GM04504 (cell line): ENCODE measurements around the gene OCIAD2.
"Not testable (repeated sequence)": the region's sequence is repeated elsewhere in the genome, so short reads cannot be mapped to it uniquely, and the experiment has no call there.

Source experiments
- DNase-seq: peaks from one replicate; pipeline ENCODE4 v3.0.0-alpha.2; 2012; ENCODE audit warnings: low read depth

OCIAD2 gene

DNA sequence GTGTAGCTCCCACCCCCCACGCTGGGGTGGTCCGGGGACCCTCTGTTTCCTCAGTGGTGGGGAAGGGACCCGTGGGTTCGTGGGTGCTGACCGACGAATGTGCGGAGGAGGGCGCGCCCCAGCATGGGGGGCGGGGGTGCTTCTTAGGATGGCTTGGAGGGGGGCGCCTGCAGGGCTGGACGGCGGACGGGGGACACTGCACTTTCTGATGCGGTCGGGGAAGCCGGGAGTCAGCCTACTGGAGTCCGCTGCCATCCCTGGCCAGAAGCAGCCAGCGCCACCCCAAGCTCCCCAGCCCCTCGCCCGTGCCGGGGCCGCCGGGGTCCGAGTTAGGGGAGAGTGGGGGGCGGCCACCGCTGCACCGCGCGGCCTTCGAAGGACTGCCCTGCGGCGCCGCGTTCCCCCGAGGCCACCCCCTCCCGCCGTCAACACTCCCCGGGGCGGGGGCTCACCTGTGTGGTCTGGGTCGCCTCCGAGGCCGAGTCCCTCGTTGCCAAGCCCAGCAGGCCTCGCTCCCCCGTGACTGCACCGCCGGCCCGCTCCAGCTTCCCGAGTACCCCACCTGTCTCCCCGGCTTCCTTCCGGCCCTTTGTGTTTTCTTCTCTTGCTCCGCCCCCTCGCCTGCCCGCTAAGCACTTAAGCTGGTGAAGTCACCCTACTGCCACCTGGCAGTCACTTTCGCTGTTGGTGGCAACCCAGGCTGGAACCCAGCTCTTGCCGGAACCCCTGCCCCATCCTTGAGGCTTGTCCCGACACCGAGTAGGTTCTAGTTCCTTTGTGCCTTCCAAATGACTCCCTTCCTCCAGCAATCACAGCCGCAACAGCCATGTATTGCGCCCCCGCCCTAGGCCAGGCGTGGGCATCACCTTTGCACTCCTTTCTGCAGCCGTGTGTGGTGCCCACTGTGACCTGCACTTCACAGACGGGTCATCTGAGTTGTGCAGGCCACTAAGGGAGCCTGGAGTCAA, at the start of gene OCIAD2:
Gene OCIAD2 (minus strand): TSS at position 569 of the 968 bp plus-strand sequence. CDS start 2,225 bp downstream, outside the sequence.
- no peak for DNase-seq

GRCh38 chr4:48954314-48954713, 47.7 kb upstream of the OCIAD2 start:
- no peak for DNase-seq

GRCh38 chr4:48949518-48950219, 43.1 kb upstream of the OCIAD2 start:
- DNase-seq = peak; percentile 80

DNA sequence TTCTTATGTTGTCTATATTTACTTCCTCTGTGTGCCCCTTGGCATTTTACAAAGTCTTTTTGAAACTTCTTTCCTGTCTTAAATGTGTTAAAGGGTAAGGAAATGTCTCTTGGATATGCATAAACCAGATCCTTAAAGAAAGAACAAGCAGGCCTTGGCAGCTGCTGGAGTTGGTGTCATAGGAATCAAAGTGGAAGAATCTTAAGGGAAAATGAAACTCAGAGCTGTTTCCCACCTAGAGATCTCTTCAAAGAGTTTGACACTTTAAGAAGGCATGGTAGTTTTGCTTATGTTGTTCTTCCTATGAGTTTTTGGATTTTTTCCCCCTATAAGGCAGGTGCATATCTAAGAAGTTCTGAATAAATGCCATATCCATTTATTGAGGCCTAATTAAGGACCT, 42.5 kb upstream of the OCIAD2 start:
- DNase-seq = no peak

DNA sequence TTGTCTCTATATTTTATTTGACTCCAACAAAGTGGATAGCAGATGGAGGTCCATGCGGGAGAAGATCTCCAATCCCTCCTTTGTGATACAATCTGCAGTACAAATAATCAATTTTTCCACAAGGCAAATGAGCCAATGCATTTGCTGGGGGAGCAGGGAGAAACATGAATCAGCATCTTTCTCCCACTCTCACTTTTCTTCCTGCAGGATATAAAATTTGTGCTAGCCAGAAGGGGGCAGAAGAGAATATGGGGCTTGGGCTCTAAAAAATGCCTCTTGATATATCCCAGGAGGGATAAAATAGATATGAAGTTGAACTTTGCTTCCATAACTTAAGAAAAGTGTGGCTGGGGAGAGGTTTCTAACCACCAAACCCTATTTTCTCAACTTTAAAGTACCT, 41.2 kb upstream of the OCIAD2 start:
- DNase-seq = no peak

DNA sequence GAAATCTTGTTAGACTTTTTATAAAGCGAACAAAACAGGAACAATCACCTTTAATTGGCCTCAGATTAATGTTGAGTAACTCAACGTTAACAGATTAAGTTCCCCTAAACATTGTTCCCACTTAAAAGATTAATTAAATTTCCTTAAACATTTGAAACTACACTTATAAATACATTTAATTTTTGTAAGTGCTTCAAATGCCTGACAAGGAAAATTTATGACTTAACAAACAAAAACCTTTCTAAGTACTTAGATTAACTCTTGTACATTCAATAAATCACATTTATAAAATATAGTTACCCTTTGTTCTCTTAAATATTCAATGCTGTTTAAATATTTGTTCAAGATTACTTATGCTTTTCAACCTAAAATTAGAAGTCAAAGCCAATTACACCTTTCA, 39.4 kb upstream of the OCIAD2 start:
- no peak for DNase-seq

DNA sequence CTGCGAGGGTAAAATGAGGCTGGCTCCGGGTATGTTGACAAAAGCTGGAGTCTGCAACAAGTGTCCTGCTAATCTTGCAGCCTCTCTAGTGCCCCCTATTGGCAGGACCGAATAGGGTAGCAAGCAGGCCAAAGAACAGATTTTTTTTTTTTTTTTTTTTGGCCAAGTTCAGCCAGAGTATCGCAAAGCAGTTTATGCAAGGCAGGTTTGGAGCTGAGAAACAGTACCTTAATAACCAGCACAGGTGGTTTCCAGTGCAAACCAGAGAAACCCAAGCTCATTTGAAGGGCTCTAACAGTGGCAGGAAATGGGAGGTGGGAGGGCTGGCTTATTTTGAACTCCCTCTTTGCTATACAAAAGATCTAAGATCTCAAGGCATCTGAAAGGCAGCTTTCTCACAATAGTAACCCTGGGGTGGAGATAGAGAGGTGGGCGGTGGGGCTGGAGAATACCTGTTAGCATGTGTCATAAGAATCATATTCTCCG, 38.2 kb upstream of the OCIAD2 start:
- no peak for DNase-seq

DNA sequence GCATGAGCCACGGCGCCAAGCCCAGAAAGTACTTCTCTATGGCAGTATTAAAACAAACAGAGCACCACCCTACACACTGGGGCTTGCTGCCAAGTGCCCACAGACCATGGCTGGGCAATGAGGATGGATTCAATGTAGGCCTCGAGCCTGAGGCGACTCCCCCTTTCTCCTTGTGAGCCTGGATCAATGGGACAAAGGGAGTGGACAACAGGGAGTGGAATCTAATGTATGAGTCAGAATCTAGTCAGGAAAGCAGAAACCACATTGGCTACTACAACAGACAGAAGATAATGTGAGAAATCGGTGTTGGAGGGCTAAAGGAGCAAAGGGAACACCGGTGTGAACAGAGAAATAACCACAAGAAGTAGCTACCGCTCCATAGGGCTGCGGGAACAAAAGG, 37.7 kb upstream of the OCIAD2 start:
- no peak for DNase-seq

DNA sequence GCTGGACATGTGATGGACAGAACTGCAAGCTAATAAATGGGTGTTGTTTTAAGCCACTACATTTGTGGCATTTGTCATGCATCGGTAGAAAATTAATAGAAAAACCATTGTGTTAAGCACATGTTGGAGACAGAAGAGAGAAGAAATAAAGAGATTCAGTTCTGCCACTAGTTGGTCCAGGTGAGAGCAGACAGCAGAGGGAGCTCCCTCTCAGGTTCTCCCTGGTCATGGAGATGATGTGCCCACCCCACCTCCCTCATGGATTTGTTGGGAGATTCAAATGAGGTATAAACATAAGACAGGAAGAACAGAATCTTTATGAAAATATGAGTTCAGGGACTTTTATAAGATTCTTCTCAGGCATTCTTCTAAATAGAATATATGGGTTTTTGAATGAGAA, 36.8 kb upstream of the OCIAD2 start:
- DNase-seq = no peak

DNA sequence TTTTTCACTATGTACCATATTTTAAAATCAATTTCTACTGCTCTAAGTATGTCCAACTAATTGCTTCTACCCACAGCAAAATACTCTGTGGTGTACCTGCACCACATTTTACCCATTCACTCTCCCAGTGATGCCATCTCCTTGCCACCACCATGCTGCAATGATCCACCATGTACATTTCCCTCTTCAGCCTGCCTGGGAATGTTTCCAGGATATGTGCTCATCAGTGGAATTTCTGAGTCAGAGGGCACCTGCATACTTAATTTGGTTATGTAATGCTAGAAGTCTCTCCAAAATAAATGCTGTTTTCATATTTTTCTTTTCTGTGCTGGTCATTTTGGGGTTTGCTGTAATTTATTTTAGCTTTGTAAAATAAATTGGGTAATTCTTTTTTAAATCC, 33.2 kb upstream of the OCIAD2 start:
- peak; percentile 47 for DNase-seq

DNA sequence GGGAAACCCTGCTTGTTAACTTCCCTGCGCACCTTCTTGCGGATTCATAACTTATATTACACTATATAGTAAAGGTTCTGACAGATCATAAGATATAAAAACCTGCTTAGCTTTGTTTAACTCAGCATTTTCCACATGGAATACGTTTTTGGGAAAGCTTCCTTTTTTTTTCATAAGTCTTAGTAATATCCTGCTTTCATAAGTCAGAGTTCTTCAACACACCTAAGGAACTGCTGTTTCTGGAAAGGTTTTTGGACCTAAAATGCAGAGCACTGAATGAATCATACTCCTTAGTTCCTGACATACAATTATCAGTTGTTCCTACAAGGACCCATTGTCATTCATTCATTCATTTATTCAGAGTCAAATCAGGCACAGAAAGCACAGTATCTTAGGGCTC, 32.3 kb upstream of the OCIAD2 start:
- DNase-seq = no peak

GRCh38 chr4:48937033-48937432, 30.5 kb upstream of the OCIAD2 start:
- DNase-seq = no peak

- DNase-seq = no peak
Measured at GRCh38 chr4:48931459-48931858, 24.9 kb upstream of the OCIAD2 start.

- DNase-seq = no peak
Measured at GRCh38 chr4:48930654-48931053, 24.1 kb upstream of the OCIAD2 start.

DNA sequence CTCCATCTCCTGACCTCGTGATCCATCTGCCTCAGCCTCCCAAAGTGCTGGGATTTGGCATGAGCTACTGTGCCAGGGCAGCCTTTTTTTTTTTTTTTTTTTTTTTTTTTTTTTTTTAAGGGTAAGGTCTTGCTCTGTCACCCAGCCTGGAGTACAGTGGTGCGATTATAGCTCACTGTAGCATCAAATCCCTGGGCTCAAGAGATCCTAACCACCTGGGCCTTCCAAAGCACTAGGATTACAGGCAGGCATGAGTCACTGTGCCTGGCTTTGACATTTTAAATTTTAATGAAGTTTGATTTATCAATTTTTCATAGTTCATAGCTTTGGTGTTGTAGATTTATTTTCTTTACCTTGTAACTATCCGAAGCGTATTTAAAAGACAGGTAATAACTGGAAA, 17.8 kb upstream of the OCIAD2 start:
- DNase-seq = no peak

DNA sequence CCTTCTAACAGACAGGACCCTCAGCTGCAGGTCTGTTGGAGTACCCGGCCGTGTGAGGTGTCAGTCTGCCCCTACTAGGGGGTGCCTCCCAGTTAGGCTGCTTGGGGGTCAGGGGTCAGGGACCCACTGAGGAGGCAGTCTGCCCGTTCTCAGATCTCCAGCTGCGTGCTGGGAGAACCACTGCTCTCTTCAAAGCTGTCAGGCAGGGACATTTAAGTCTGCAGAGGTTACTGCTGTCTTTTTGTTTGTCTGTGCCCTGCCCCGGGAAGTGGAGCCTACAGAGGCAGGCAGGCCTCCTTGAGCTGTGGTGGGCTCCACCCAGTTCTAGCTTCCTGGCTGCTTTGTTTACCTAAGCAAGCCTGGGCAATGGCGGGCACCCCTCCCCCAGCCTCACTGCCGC, 16.5 kb upstream of the OCIAD2 start:
- DNase-seq = not testable (repeated sequence)

DNA sequence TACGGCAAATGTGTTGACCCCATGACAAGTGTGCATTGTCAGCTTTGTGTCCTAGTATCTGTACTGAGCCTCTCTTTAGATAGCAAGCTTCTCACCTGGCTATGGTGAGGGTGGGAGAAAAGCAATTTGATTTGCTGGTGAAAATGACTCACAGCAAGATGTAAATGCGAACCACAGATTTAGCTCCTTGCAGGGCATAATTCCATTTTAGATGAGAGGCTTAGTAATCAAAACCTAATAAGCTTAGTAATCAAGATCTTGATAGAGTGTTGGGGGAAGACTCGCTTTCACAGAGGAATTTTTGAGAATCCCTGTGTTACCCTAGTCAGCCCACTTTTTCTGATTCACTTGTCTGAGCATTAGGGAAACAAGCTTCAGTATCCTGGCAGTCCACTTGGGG, 7.7 kb upstream of the OCIAD2 start:
- no peak for DNase-seq

- DNase-seq = peak; percentile 74
Measured at GRCh38 chr4:48913346-48913745, 6.8 kb upstream of the OCIAD2 start.

- no peak for DNase-seq
Measured at GRCh38 chr4:48912349-48912748, 5.8 kb upstream of the OCIAD2 start.

GRCh38 chr4:48910511-48910910, 3.9 kb upstream of the OCIAD2 start:
- no peak for DNase-seq

GRCh38 chr4:48909697-48910096, 3.1 kb upstream of the OCIAD2 start:
- DNase-seq = peak; percentile 96

GRCh38 chr4:48908687-48909086, 2.1 kb upstream of the OCIAD2 start:
- DNase-seq = no peak
